Heart right ventricle (tissue), 16 donors: ENCODE measurements around the gene PLB1. TPM values are rescaled to one million over a fixed set of nuclear protein-coding genes. Genes with fewer than 3 reads are reported as not detected.

Source experiments
- ATAC-seq, 8 donors: fragments of 200-7000 bp; cut with Tn5 transposase; one replicate each; pipeline ENCODE4 v1.9.1; 2020; ENCODE audit warnings: mild to moderate bottlenecking in 8 of 8, moderate library complexity in 8 of 8, moderate number of reproducible peaks in 1 of 8
- DNase-seq, 2 donors: peaks; one replicate each; pipeline ENCODE4 v3.0.0-alpha.2; 2020
- H3K27ac ChIP-seq, 10 donors: fragments of 200-600 bp; sonication (generic) in 2 of 10; one replicate each; pipeline versions ENCODE4 v1.5.0 to v1.8.0; 2020 to 2022; ENCODE audit warnings: mild to moderate bottlenecking in 3 of 10
- H3K27me3 ChIP-seq, 7 donors: fragments of 200-600 bp; one replicate each; pipeline ENCODE4 v1.8.0; 2021 to 2022; ENCODE audit warnings: mild to moderate bottlenecking in 2 of 7
- H3K36me3 ChIP-seq, 9 donors: fragments of 200-600 bp; sonication (generic) in 1 of 9; one replicate each; pipeline versions ENCODE4 v1.5.0 to v1.8.0; 2020 to 2022; ENCODE audit warnings: mild to moderate bottlenecking in 2 of 9
- H3K4me1 ChIP-seq, 9 donors: fragments of 200-600 bp; sonication (generic) in 1 of 9; one replicate each; pipeline versions ENCODE4 v1.5.0 to v1.8.0; 2020 to 2022; ENCODE audit warnings: mild to moderate bottlenecking in 4 of 9
- H3K4me3 ChIP-seq, 10 donors: fragments of 200-600 bp; sonication (generic) in 2 of 10; one replicate each; pipeline versions ENCODE4 v1.5.0 to v1.8.0; 2020 to 2022; ENCODE audit warnings: mild to moderate bottlenecking in 7 of 10, moderate library complexity in 2 of 10
- H3K9me3 ChIP-seq, 11 donors: fragments of 200-600 bp in 10 of 11; sonication (generic) in 2 of 11; one replicate each; pipeline versions ENCODE4 v1.5.0 to v1.8.0; 2013 to 2022; ENCODE audit warnings: mild to moderate bottlenecking in 2 of 11, control low read depth in 1 of 11, moderate library complexity in 1 of 11
- WGBS, 2 donors: extraction: QIAGEN DNeasy Blood & Tissue Kit; methylation state at CpG; one replicate each; pipeline ENCODE4 v1.1.7; 2013; ENCODE audit warnings: inconsistent platforms in 1 of 2; 5-methylcytosine and 5-hydroxymethylcytosine counted together
- intact Hi-C, 10 donors: fragments of 100-400 bp; cut with DNase I; formaldehyde crosslinking; loops; one replicate each; pipeline versions ENCODE4 v1.11.1 to v1.14.2; 2022
- polyA plus RNA-seq, 2 donors: library from polyadenylated mRNA; stranded (reverse); fragments of 200-250 nt; gene quantifications; one replicate each; pipeline ENCODE4 v1.2.3, GENCODE V29; 2013
- total RNA-seq, 10 donors: library from RNA; stranded (reverse); fragmentation: NEBNext Ultra II Directional in 3 of 10; extraction: Animal tissue kit (Norgen Biotek cat#: 25700) in 3 of 10; gene quantifications; one replicate each; pipeline versions ENCODE4 v1.2.1 to v1.2.4, GENCODE V29; 2021 to 2023
- TF ChIP-seq, protein P1 (sequence below), 9 donors: fragments of 200-600 bp; sonication (generic) in 2 of 9; IDR thresholded peaks; one replicate each; pipeline versions ENCODE4 v1.5.0 to v1.8.0; 2021 to 2022; ENCODE audit warnings: antibody characterized with exemption in 9 of 9, mild to moderate bottlenecking in 5 of 9, moderate library complexity in 1 of 9
- donor health status: Arrhythmogenic right ventricular cardiomyopathy.
- donor health status: ischemic (EF 13 %, LVEDD 7.1; RV severe dilation, severe dysfunction).
- donor health status: healthy with polysubstance abuse.
- donor health status: DM: no; HTN: yes; CAD: no.
- donor health status: DM: no; HTN: no; CAD: no.
- donor health status: ischemic (EF 25% LVEDD 6.9; RV normal size, moderate dysfunction).
- donor health status: ischemic (EF 25% LVEDD 5.7; RV mildly dilated, moderate dysfunction).
- donor health status: healthy.
- donor health status: DM: yes; HTN: yes; CAD: no.
- donor health status: Ischemic cardiomyopathy.
- donor health status: ischemic (EF 35%, LVEDD 5.7; RV mildly dilated, moderate dysfunction).
- donor health status: nonischemic (EF 11% LVEDD 7.7; RV severe dilation, severe dysfunction).
- donor health status: DM: yes; HTN: yes; CAD: no.
- donor health status: PGD.
- donor health status: ischemic (EF 29% LVEDD 5.4; RV normal size, mild dysfunction).
- donor health status: nonischemic (EF 23%, LVEDD 6.1; RV moderate dilation, normal function).

PLB1 gene
- total and polyA plus RNA-seq, 12 donors, result 0.34 to 6.1 (median 1.4) TPM

DNA sequence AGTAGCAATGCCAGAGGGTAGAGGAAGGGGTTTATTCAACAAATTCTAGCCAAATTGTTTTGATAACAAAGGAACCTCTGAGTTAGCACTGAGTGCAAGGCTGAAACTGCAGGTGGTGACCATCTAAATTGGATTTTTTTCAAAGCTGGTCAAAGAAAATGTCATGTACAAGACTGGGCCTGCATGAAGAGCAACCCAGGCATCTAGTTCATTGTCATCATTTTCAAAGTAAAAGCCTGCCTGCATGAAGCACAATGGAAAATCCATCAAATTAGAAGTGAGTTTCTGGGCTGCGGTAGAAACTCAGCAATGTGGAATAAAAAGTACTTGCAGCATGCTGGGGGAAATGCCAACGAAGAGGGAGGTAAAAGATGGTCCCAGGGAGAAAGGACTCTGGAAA, 175.0 kb downstream of the PLB1 start:
- Histone ChIP-seq H3K27ac (no peak overlapping the region), H3K4me1 (peaks cover 0 to 7% (median 0%) of the 10 kb centered on the region in 9 donors), H3K27me3 (no peaks in the 10 kb centered on the region), H3K9me3 (peaks cover 0 to 8% (median 0%) of the 10 kb centered on the region in 11 donors), H3K4me3 (no peak overlapping the region), H3K36me3 (no peaks in the 10 kb centered on the region)
- ATAC-seq, result no peak
- TF ChIP-seq, protein P1, sequence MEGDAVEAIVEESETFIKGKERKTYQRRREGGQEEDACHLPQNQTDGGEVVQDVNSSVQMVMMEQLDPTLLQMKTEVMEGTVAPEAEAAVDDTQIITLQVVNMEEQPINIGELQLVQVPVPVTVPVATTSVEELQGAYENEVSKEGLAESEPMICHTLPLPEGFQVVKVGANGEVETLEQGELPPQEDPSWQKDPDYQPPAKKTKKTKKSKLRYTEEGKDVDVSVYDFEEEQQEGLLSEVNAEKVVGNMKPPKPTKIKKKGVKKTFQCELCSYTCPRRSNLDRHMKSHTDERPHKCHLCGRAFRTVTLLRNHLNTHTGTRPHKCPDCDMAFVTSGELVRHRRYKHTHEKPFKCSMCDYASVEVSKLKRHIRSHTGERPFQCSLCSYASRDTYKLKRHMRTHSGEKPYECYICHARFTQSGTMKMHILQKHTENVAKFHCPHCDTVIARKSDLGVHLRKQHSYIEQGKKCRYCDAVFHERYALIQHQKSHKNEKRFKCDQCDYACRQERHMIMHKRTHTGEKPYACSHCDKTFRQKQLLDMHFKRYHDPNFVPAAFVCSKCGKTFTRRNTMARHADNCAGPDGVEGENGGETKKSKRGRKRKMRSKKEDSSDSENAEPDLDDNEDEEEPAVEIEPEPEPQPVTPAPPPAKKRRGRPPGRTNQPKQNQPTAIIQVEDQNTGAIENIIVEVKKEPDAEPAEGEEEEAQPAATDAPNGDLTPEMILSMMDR (IDR thresholded peaks at IDR 0.05), result no peak
- whole genome bisulfite sequencing, 2 donors, result 84 to 87% methylated on average over 2 of the region's 2 CpGs
- no peak for DNase-seq
- intact Hi-C loops, result no loop called here

DNA sequence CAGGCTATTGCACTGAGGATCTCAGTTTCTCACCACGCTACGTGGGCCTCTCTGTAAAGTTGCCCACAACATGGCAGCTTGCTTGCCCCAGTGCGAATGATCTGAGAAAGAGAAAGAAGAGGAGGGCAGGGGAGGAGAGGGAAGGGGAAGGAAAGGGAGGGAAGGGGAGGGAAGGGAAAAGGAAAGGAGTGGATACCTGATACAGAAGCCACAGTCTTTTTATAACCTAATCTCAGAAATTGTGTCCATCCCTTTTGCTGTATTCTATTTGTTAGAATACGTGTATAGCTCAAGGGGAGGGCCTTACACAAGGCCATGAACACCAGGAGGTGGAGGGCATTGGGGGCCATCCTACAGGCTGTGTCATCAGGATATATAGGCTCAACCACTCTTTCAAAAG, 177.5 kb downstream of the PLB1 start:
- peaks cover 0 to 8% (median 0%) of the 10 kb centered on the region in 11 donors for H3K9me3 ChIP-seq
- DNase-seq (no peak), ATAC-seq (no peak)
- H3K4me1 ChIP-seq, result peaks cover 0 to 11% (median 8%) of the 10 kb centered on the region in 9 donors
- intact Hi-C loops, result no loop called here
- H3K27me3 ChIP-seq, result no peaks in the 10 kb centered on the region
- H3K4me3 ChIP-seq, result no peak overlapping the region
- TF ChIP-seq, protein P1 (IDR thresholded peaks at IDR 0.05), result no peak
- no peaks in the 10 kb centered on the region for H3K36me3 ChIP-seq
- 94 to 98% methylated on average over 4 of the region's 4 CpGs for WGBS, 2 donors
- H3K27ac ChIP-seq, result no peak overlapping the region

GRCh38 chr2:28674062-28674712, 178.3 kb downstream of the PLB1 start:
- no peak overlapping the region for H3K27ac ChIP-seq
- DNase-seq (no peak), ATAC-seq (no peak)
- H3K36me3 ChIP-seq, result no peaks in the 10 kb centered on the region
- TF ChIP-seq, protein P1 (IDR thresholded peaks at IDR 0.05), result no peak
- peaks cover 0 to 19% (median 16%) of the 10 kb centered on the region in 9 donors for H3K4me1 ChIP-seq
- intact Hi-C loops, result no loop called here
- 87 to 92% methylated on average over 3 of the region's 3 CpGs for WGBS, 2 donors
- H3K27me3 ChIP-seq, result no peaks in the 10 kb centered on the region
- H3K9me3 ChIP-seq, result peaks cover 0 to 8% (median 0%) of the 10 kb centered on the region in 11 donors
- H3K4me3 ChIP-seq, result no peak overlapping the region

- TF ChIP-seq, protein P1 (IDR thresholded peaks at IDR 0.05), result no peak
- Histone ChIP-seq H3K27me3 (no peaks in the 10 kb centered on the region), H3K4me1 (peaks cover 0 to 24% (median 21%) of the 10 kb centered on the region in 9 donors), H3K36me3 (no peaks in the 10 kb centered on the region), H3K4me3 (no peak overlapping the region), H3K27ac (no peak overlapping the region), H3K9me3 (peaks cover 0 to 8% (median 0%) of the 10 kb centered on the region in 11 donors)
- intact Hi-C loops, result no loop called here
- no peak for DNase-seq
- ATAC-seq, result no peak
- 77 to 100% methylated on average over 1 of the region's 1 CpG for WGBS, 2 donors
Measured at GRCh38 chr2:28674713-28675068, 178.8 kb downstream of the PLB1 start.
